Endothelial cell of umbilical vein (primary cell): ENCODE data around the gene COL20A1. TPM values are rescaled to one million over a fixed set of nuclear protein-coding genes. Genes with fewer than 3 reads are reported as not detected.

Experiments used
- BruUV-seq: library from RNA; stranded (reverse); fragments of 400-500 nt; replicated peaks from 2 replicates; lab custom pipeline; 2021; lab: Mats Ljungman, UMichigan
- CTCF ChIA-PET: fragments of 300-600, 350-600 bp; sonication (Branson Sonifier 250); formaldehyde crosslinking; loops from one replicate; lab custom pipeline; 2021; ENCODE audit warnings: antibody characterized with exemption, inconsistent platforms; lab: Charles Lee
- POLR2A ChIA-PET: fragments of 300-600, 350-600 bp; sonication (Branson Sonifier 250); formaldehyde crosslinking; loops from one replicate; lab custom pipeline; 2021; ENCODE audit warnings: antibody characterized with exemption, inconsistent platforms; lab: Charles Lee
- DNase-seq: peaks from one replicate; pipeline ENCODE4 v3.0.0-alpha.2; 2011; ENCODE audit warnings: low read depth, low spot score
- FAIRE-seq: peaks from 2 replicates; lab custom pipeline; 2011; peaks lifted over from hg19 to GRCh38; lab: Jason Lieb, UNC
- H2AFZ ChIP-seq: 2 replicates; pipeline ENCODE4 v1.6.0; 2012; ENCODE audit warnings: low read depth, low read length, control low read depth, inconsistent platforms
- H3K27ac ChIP-seq: 2 replicates; pipeline ENCODE4 v1.5.1; 2011; ENCODE audit warnings: low read depth, mild to moderate bottlenecking, control low read depth, low read length, moderate library complexity; ENCODE audit not compliant: insufficient read depth
- H3K27me3 ChIP-seq, 2 experiments: 2 replicates each; pipeline versions ENCODE4 v1.6.0 to v1.6.1; 2011; ENCODE audit warnings: low read length in 2 of 2, mixed read lengths in 1 of 2; ENCODE audit not compliant: control insufficient read depth in 2 of 2, insufficient read depth in 2 of 2
- H3K36me3 ChIP-seq, 2 experiments: 2 replicates in 1 of 2; 3 replicates in 1 of 2; pipeline ENCODE4 v1.5.1; 2011; ENCODE audit warnings: low read length in 2 of 2, mild to moderate bottlenecking in 1 of 2, moderate library complexity in 1 of 2; ENCODE audit not compliant: control insufficient read depth in 2 of 2, insufficient read depth in 2 of 2; ENCODE audit errors: extremely low read depth in 1 of 2
- H3K4me1 ChIP-seq: 3 replicates; pipeline ENCODE4 v1.5.1; 2011; ENCODE audit warnings: mild to moderate bottlenecking, low read length; ENCODE audit not compliant: control insufficient read depth, insufficient read depth; ENCODE audit errors: extremely low read depth
- H3K4me2 ChIP-seq: 2 replicates; pipeline ENCODE4 v1.6.1; 2011; ENCODE audit warnings: low read length, control low read depth, mixed read lengths; ENCODE audit not compliant: insufficient read depth
- H3K4me3 ChIP-seq, 3 experiments: fragments of 200-600 bp in 1 of 3; sonication (generic), shearing (Covaris generic) in 1 of 3; replicated peaks in 1 of 3; 2 replicates each; pipeline ENCODE4 v1.5.1; 2011 to 2016; ENCODE audit warnings: control low read depth in 3 of 3, low read length in 3 of 3, mild to moderate bottlenecking in 2 of 3, inconsistent platforms in 1 of 3, low read depth in 1 of 3, moderate library complexity in 1 of 3; ENCODE audit not compliant: insufficient read depth in 1 of 3
- H3K79me2 ChIP-seq: 2 replicates; pipeline ENCODE4 v1.6.0; 2012; ENCODE audit warnings: low read length, inconsistent platforms; ENCODE audit not compliant: control insufficient read depth, insufficient read depth
- H3K9ac ChIP-seq: replicated peaks from 2 replicates; pipeline ENCODE3; 2011; ENCODE audit warnings: low read length, control low read depth; ENCODE audit not compliant: insufficient read depth; ENCODE audit errors: extremely low read depth
- H3K9me1 ChIP-seq: replicated peaks from 3 replicates; pipeline ENCODE4 v1.6.0; 2011; ENCODE audit warnings: mild to moderate bottlenecking, low read length; ENCODE audit not compliant: control insufficient read depth, insufficient read depth; ENCODE audit errors: extremely low read depth
- H3K9me3 ChIP-seq: replicated peaks from 2 replicates; pipeline ENCODE4 v1.5.1; 2012; ENCODE audit warnings: low read length, inconsistent platforms; ENCODE audit not compliant: control insufficient read depth, insufficient read depth
- H4K20me1 ChIP-seq: replicated peaks from 2 replicates; pipeline ENCODE3; 2011; ENCODE audit warnings: mild to moderate bottlenecking, low read length; ENCODE audit not compliant: control insufficient read depth, insufficient read depth; ENCODE audit errors: extremely low read depth
- EZH2 ChIP-seq: IDR thresholded peaks from 2 replicates; pipeline ENCODE4 v1.6.1; 2012; ENCODE audit warnings: borderline replicate concordance, low read depth, mild to moderate bottlenecking, moderate library complexity, low read length, inconsistent platforms; ENCODE audit not compliant: severe bottlenecking
- FOS ChIP-seq: IDR thresholded peaks from 2 replicates; pipeline ENCODE4 v1.6.1; 2011; ENCODE audit warnings: mild to moderate bottlenecking, low read length, moderate library complexity, borderline replicate concordance; ENCODE audit not compliant: insufficient read depth
- GATA2 ChIP-seq: IDR thresholded peaks from 2 replicates; pipeline ENCODE4 v1.7.0; 2011; ENCODE audit warnings: low read depth, mild to moderate bottlenecking, moderate library complexity, mixed read lengths, low read length; ENCODE audit not compliant: insufficient read length, insufficient read depth
- JUN ChIP-seq: IDR thresholded peaks from 2 replicates; pipeline ENCODE4 v1.6.1; 2011; ENCODE audit warnings: borderline replicate concordance, low read depth; ENCODE audit not compliant: insufficient read length, insufficient read depth
- MYC ChIP-seq: IDR thresholded peaks from one replicate; pipeline ENCODE4 v1.6.1; 2011; ENCODE audit warnings: mild to moderate bottlenecking, low read depth, low read length
- POLR2A ChIP-seq: IDR thresholded peaks from 2 replicates; pipeline ENCODE4 v1.6.1; 2012; ENCODE audit warnings: low read depth, mild to moderate bottlenecking, control low read depth, low read length
- POLR2AphosphoS5 ChIP-seq: IDR thresholded peaks from 2 replicates; pipeline ENCODE4 v1.6.1; 2012; ENCODE audit warnings: low read depth, mild to moderate bottlenecking, control low read depth, low read length, moderate library complexity; ENCODE audit not compliant: insufficient read depth
- dilution Hi-C: fragments of 300-500 bp; cut with MboI; formaldehyde crosslinking; loops from one replicate; pipeline ENCODE4 v1.15.0; 2019; ENCODE audit warnings: low sequenced_read_pairs; ENCODE audit not compliant: extremely low pct_ligation_motif_present
- intact Hi-C: fragments of 100-400 bp; cut with micrococcal nuclease; formaldehyde crosslinking; loops from one replicate; pipeline ENCODE4 v1.10.0; 2022
- polyA plus RNA-seq, 4 experiments: library from polyadenylated mRNA; depleted of rRNA in 3 of 4; stranded (reverse) in 3 of 4; unstranded in 1 of 4; fragments of >200 nt; gene quantifications; 2 replicates each; pipeline versions ENCODE4 v1.2.1 to v1.2.3, GENCODE V29; 2011 to 2012; ENCODE audit warnings: missing spikeins in 1 of 4
- total RNA-seq: library from RNA; stranded (reverse); gene quantifications from 2 replicates; pipeline ENCODE4 v1.2.3, GENCODE V29; 2021
- TF ChIP-seq, protein P1 (sequence below): IDR thresholded peaks from 2 replicates; pipeline ENCODE4 v1.6.1; 2011; ENCODE audit not compliant: insufficient read depth, insufficient read length
- TF ChIP-seq, protein P2 (sequence below), 2 donors: IDR thresholded peaks; 1 replicate in 1 of 2; 2 replicates in 1 of 2; pipeline ENCODE4 v1.5.1; 2011; ENCODE audit warnings: low read length in 2 of 2, mild to moderate bottlenecking in 2 of 2, moderate library complexity in 2 of 2, control low read depth in 1 of 2, inconsistent platforms in 1 of 2, low read depth in 1 of 2; ENCODE audit not compliant: insufficient read depth in 1 of 2; ENCODE audit errors: extremely low read depth in 1 of 2

Gene COL20A1
- total and polyA plus RNA-seq, 2 donors (not counting 3 experiments of a cell fraction or from before 2014, with no cell fraction given), result not detected

- H3K4me1 ChIP-seq, result no peaks in the 10 kb centered on the region
- no peaks in the 10 kb centered on the region for H4K20me1 ChIP-seq
- H3K9me1 ChIP-seq, result no peaks in the 10 kb centered on the region
- dilution Hi-C loops, result no loop called here
- H3K4me2 ChIP-seq, result no peak overlapping the region
- H3K9ac ChIP-seq, result no peak overlapping the region
- TF ChIP-seq, protein P1, sequence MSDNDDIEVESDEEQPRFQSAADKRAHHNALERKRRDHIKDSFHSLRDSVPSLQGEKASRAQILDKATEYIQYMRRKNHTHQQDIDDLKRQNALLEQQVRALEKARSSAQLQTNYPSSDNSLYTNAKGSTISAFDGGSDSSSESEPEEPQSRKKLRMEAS, result no peak
- TF ChIP-seq POLR2A (no peak), FOS (no peak), JUN (no peak), MYC (no peak), POLR2AphosphoS5 (no peak), GATA2 (no peak), EZH2 (no peak)
- TF ChIP-seq, protein P2, sequence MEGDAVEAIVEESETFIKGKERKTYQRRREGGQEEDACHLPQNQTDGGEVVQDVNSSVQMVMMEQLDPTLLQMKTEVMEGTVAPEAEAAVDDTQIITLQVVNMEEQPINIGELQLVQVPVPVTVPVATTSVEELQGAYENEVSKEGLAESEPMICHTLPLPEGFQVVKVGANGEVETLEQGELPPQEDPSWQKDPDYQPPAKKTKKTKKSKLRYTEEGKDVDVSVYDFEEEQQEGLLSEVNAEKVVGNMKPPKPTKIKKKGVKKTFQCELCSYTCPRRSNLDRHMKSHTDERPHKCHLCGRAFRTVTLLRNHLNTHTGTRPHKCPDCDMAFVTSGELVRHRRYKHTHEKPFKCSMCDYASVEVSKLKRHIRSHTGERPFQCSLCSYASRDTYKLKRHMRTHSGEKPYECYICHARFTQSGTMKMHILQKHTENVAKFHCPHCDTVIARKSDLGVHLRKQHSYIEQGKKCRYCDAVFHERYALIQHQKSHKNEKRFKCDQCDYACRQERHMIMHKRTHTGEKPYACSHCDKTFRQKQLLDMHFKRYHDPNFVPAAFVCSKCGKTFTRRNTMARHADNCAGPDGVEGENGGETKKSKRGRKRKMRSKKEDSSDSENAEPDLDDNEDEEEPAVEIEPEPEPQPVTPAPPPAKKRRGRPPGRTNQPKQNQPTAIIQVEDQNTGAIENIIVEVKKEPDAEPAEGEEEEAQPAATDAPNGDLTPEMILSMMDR (IDR thresholded peaks at IDR 0.05; ENCODE audit: extremely low read depth in 1 of 2, insufficient read depth in 1 of 2, low read depth in 1 of 2, low read length in 2 of 2), result no peak
- H3K9me3 ChIP-seq, result no peaks in the 10 kb centered on the region
- ChIA-PET POLR2A (no interaction called here), CTCF (interaction anchor here (2.5 to 2.6 kb wide), 2 partner anchors 17 to 50 kb away, joined by 6 to 8 read pairs; no protein-coding TSS in a partner anchor)
- H3K36me3 ChIP-seq, result no peaks in the 10 kb centered on the region
- DNase-seq (no peak), FAIRE-seq (no peak)
- no peak overlapping the region for H2AFZ ChIP-seq
- BruUV-seq, result no TSS peak
- H3K27ac ChIP-seq, result no peak overlapping the region
- intact Hi-C loops, result no loop called here
- H3K79me2 ChIP-seq, result no peaks in the 10 kb centered on the region
- no peak overlapping the region for H3K4me3 ChIP-seq
- H3K27me3 ChIP-seq, result peaks cover 9 to 15% of the 10 kb centered on the region in 2 experiments
Observed at GRCh38 chr20:63359937-63360849, 67.2 kb downstream of the COL20A1 start.
